GM12892 (cell line): ENCODE results near the gene SLC9A5.

ENCODE experiments used
- POLR2A ChIP-seq: IDR thresholded peaks from 2 replicates; pipeline ENCODE4 v1.6.1; 2011; ENCODE audit warnings: low read depth, low read length, control low read depth
- POLR2AphosphoS5 ChIP-seq: IDR thresholded peaks from 2 replicates; pipeline ENCODE4 v1.6.1; 2011; ENCODE audit warnings: low read depth, low read length, control low read depth

DNA sequence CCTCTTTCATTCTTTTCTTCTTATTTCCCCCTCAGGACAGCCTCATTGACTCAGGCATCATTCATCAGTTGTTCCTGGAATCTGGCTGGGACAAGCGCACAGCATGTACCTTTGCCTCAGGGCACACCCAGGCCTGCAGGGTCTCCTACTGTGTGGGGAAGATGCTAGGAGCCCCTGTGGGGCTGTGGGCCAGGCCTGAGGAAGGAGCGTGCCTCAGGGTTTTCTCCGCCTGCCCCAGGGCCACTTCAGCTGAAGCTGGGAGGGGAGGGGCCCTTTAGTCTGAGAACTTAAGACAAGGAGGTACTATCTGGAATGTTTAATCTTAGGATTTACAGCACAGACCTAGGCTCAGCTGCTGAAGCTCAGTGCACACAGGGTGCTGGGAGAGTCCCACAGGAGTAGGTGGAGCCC is 41.9 kb upstream of the SLC9A5 start:
- TF ChIP-seq POLR2AphosphoS5 (no peak), POLR2A (no peak)
